Stimulated activated CD4-positive, alpha-beta T cell treated with anti-CD3 and anti-CD28 coated beads, Interleukin-2, amount 100 ng/mL, for 4 hours (primary cell): Measurements from ENCODE around the gene MYH8.

Experiments used
- DNase-seq: peaks from one replicate; pipeline ENCODE4 v3.0.0-alpha.2; 2020; ENCODE audit warnings: low read depth

MYH8 gene

GRCh38 chr17:10421900-10422542 is at the start of gene MYH8:
TSS of gene MYH8 (minus strand) at chr17:10421950. CDS start at chr17:10420227, 1,723 bp downstream.
- DNase-seq = no peak

- DNase-seq = no peak
Measured at GRCh38 chr17:10469459-10469858, 47.7 kb upstream of the MYH8 start, which contains the start of gene MYH4. TSS of gene MYH4 (minus strand) at chr17:10469559. CDS start at chr17:10466745, 2,814 bp downstream.

- DNase-seq = no peak
Measured at GRCh38 chr17:10463402-10463801, 41.7 kb upstream of the MYH8 start.

- no peak for DNase-seq
Measured at GRCh38 chr17:10460062-10460461, 38.3 kb upstream of the MYH8 start.

- no peak for DNase-seq
Measured at GRCh38 chr17:10458701-10459100, 37.0 kb upstream of the MYH8 start.

GRCh38 chr17:10457952-10458351 is 36.2 kb upstream of the MYH8 start:
- no peak for DNase-seq

GRCh38 chr17:10447026-10447931 is 25.5 kb upstream of the MYH8 start:
- DNase-seq = no peak

GRCh38 chr17:10439816-10440215 is 18.1 kb upstream of the MYH8 start:
- DNase-seq = no peak

GRCh38 chr17:10435096-10435495 is 13.3 kb upstream of the MYH8 start:
- DNase-seq = no peak

GRCh38 chr17:10429421-10430045 is 7.8 kb upstream of the MYH8 start:
- DNase-seq = no peak

GRCh38 chr17:10428781-10429180 is 7.0 kb upstream of the MYH8 start:
- DNase-seq = no peak

GRCh38 chr17:10421211-10421610 is 539 bp downstream of the MYH8 start:
- DNase-seq = no peak

- no peak for DNase-seq
Measured at GRCh38 chr17:10420811-10421210, 939 bp downstream of the MYH8 start.

GRCh38 chr17:10417431-10417830 is 4.3 kb downstream of the MYH8 start:
- no peak for DNase-seq

- no peak for DNase-seq
Measured at GRCh38 chr17:10415161-10415560, 6.6 kb downstream of the MYH8 start.

GRCh38 chr17:10403589-10403988 is 18.2 kb downstream of the MYH8 start:
- no peak for DNase-seq

GRCh38 chr17:10398352-10398751 is 23.4 kb downstream of the MYH8 start:
- DNase-seq = no peak

- DNase-seq = no peak
Measured at GRCh38 chr17:10396524-10397163, 25.1 kb downstream of the MYH8 start.

GRCh38 chr17:10394201-10394887 is 27.4 kb downstream of the MYH8 start:
- DNase-seq = no peak

- DNase-seq = no peak
Measured at GRCh38 chr17:10392880-10393279, 28.9 kb downstream of the MYH8 start.

GRCh38 chr17:10385871-10386270 is 35.9 kb downstream of the MYH8 start:
- DNase-seq = no peak

GRCh38 chr17:10384175-10384574 is 37.6 kb downstream of the MYH8 start:
- no peak for DNase-seq
